ENCODE data around the gene PRSS27.

The PRSS27 gene

DNA sequence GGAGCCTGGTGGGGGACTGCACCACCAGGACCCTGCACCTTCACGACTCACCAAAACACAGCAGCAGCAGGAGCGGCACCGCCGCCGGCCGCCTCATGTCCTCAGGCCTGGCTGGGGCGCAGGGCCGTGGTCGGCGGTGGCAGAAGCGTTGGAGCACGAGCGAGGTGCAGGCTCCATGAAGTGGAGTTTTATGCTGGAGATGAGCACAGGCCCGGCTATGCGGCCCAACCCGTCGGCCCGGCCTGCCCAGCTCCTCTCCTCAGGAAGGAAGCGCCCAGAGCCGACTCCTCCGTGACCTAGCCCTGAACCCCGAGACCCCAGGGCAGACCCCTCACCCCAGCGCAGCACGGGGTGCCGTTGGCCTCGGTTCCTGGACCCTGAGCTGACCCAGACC, at the start of gene PRSS27:
TSS of gene PRSS27 (minus strand) at position 161 of the 394 bp plus-strand sequence. CDS start at position 97, 64 bp downstream.
- TF ChIP-seq, protein P1, sequence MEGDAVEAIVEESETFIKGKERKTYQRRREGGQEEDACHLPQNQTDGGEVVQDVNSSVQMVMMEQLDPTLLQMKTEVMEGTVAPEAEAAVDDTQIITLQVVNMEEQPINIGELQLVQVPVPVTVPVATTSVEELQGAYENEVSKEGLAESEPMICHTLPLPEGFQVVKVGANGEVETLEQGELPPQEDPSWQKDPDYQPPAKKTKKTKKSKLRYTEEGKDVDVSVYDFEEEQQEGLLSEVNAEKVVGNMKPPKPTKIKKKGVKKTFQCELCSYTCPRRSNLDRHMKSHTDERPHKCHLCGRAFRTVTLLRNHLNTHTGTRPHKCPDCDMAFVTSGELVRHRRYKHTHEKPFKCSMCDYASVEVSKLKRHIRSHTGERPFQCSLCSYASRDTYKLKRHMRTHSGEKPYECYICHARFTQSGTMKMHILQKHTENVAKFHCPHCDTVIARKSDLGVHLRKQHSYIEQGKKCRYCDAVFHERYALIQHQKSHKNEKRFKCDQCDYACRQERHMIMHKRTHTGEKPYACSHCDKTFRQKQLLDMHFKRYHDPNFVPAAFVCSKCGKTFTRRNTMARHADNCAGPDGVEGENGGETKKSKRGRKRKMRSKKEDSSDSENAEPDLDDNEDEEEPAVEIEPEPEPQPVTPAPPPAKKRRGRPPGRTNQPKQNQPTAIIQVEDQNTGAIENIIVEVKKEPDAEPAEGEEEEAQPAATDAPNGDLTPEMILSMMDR (IDR thresholded peaks at IDR 0.05; ENCODE audit: insufficient read depth, low read length, missing control alignments), result no peak
- peak within 1 kb of the TSS; percentile 64 for H3K4me3 ChIP-seq (ENCODE audit: low read depth, low read length)
- DNase-seq (ENCODE audit: low read depth, low spot score), result no peak
- CTCF ChIA-PET, result interaction anchor here (0.8 to 1.5 kb wide), 4 partner anchors 9 to 200 kb away, joined by 3 to 6 read pairs (median 4); no protein-coding TSS in a partner anchor
- POLR2A ChIA-PET, result interaction anchor here (0.7 to 1.1 kb wide), 2 partner anchors 9 to 38 kb away, joined by 3 to 4 read pairs; partner anchors contain the start of gene KCTD5

DNA sequence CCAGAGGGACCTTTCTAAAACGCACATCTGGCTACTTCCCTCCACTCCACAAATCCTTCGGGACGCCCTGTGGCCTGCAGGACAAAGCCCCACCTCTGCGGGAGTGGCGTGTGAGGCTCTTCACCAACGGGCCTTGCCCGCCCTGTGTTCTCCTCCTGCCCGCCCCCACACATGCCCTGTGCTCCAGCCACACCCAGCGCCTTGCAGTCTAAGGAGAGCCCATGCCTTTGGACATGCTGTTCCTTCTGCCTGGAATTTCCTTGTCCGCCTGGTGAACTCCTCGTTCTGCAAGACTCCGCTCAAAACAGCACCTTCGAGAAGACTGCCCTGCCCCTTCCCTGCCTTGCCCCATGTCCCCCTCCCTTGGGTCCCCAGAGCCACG, 49.6 kb upstream of the PRSS27 start:
- TF ChIP-seq, protein P1 (IDR thresholded peaks at IDR 0.05; ENCODE audit: insufficient read depth, low read length, missing control alignments), result no peak
- POLR2A ChIA-PET, result interaction anchor here (1.3 kb wide), 1 partner anchor 17 kb away, joined by 4 read pairs; the partner anchor contains the start of gene SRRM2
- CTCF ChIA-PET, result no interaction called here
- H3K4me3 ChIP-seq (ENCODE audit: low read depth, low read length), result no peak overlapping the region
- DNase-seq (ENCODE audit: low read depth, low spot score), result no peak

DNA sequence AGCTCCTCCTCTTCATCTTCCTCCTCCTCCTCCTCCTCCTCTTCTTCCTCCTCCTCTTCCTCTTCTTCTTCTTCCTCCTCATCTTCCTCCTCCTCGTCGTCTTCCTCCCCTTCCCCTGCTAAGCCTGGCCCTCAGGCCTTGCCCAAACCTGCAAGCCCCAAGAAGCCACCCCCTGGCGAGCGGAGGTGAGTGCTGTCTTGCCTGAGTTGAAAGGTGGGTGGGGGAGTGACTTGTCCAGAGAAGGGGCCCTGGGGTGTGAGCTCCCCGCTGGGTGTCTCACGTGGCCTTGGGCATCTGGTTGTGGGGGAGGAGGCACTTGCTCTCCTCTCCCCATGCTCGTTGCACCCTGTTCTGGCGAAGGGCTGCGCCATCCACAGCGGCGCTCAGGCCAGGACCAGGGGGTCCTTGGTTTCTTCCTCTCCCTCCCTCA, 49.1 kb upstream of the PRSS27 start:
- ChIA-PET POLR2A (no interaction called here), CTCF (interaction anchor here (1.7 to 2.6 kb wide), 2 partner anchors 10 to 99 kb away, joined by 7 to 12 read pairs; no protein-coding TSS in a partner anchor)
- no peak overlapping the region for H3K4me3 ChIP-seq (ENCODE audit: low read depth, low read length)
- TF ChIP-seq, protein P1 (IDR thresholded peaks at IDR 0.05; ENCODE audit: insufficient read depth, low read length, missing control alignments), result no peak
- no peak for DNase-seq (ENCODE audit: low read depth, low spot score)

DNA sequence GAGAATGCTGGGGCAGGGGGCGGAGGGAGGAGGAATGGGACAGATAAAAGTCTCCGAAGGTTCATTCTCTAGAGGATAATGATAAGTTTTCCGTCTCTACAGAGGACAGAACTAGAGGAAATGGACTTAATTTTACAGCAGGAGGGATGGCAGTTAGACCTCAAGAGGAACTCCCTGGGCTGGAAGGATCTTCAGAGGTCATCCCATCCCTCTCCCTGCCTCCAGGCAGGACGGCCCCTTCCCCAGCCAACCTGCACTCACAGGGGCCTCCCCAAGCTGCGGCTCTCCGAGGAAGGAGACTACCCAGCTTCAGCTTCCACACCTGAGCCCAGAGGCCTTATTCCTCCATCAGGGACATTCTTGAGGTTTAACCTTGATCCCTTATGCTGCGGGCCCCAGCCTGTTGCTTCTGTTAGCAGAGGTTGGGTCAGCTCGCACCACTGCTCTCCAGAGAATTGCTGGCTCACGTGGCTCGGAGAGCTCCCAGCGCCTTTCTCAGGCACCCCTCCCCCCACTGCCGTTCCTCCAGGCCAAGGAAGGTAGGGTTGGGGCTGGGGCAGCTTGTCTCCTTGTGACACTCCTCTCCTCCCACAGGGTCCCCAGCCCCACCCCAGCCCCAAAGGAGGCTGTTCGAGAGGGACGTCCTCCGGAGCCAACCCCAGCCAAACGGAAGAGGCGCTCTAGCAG, 48.5 kb upstream of the PRSS27 start:
- ChIA-PET CTCF (interaction anchor here (1.7 to 2.6 kb wide), 2 partner anchors 10 to 100 kb away, joined by 7 to 12 read pairs; no protein-coding TSS in a partner anchor), POLR2A (no interaction called here)
- no peak overlapping the region for H3K4me3 ChIP-seq (ENCODE audit: low read depth, low read length)
- DNase-seq (ENCODE audit: low read depth, low spot score), result no peak
- TF ChIP-seq, protein P1 (IDR thresholded peaks at IDR 0.05; ENCODE audit: insufficient read depth, low read length, missing control alignments), result no peak

DNA sequence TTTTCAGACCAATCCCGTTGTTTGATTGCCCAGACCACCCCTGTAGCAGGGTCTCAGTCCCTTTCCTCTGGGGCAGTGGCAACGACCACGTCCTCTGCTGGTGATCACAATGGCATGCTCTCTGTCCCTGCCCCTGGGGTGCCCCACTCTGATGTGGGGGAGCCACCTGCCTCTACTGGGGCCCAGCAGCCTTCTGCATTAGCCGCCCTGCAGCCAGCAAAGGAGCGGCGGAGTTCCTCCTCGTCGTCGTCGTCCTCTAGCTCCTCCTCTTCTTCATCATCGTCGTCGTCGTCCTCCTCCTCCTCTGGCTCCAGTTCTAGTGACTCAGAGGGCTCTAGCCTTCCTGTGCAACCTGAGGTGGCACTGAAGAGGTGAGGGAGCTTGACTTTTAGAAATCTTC, 47.9 kb upstream of the PRSS27 start:
- ChIA-PET POLR2A (no interaction called here), CTCF (interaction anchor here (0.6 to 2.6 kb wide), 3 partner anchors 9 to 100 kb away, joined by 3 to 12 read pairs (median 7); no protein-coding TSS in a partner anchor)
- TF ChIP-seq, protein P1 (IDR thresholded peaks at IDR 0.05; ENCODE audit: insufficient read depth, low read length, missing control alignments), result no peak
- DNase-seq (ENCODE audit: low read depth, low spot score), result no peak
- H3K4me3 ChIP-seq (ENCODE audit: low read depth, low read length), result no peak overlapping the region

DNA sequence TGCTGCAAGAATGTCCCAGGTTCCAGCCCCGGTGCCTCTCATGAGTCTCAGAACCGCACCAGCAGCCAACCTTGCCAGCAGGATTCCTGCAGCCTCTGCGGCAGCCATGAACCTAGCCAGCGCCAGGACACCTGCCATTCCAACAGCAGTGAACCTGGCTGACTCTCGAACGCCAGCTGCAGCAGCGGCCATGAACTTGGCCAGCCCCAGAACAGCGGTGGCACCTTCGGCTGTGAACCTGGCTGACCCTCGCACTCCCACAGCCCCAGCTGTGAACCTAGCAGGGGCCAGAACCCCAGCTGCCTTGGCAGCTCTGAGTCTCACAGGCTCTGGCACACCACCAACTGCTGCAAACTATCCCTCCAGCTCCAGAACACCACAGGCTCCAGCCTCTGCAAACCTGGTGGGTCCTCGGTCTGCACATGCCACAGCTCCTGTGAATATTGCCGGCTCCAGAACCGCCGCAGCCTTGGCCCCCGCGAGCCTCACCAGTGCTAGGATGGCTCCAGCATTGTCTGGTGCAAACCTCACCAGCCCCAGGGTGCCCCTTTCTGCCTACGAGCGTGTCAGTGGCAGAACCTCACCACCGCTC, 47.2 kb upstream of the PRSS27 start:
- no peak for DNase-seq (ENCODE audit: low read depth, low spot score)
- POLR2A ChIA-PET, result interaction anchor here (1.0 kb wide), 1 partner anchor 10 kb away, joined by 5 read pairs; no protein-coding TSS in a partner anchor
- CTCF ChIA-PET, result interaction anchor here (0.6 to 2.6 kb wide), 3 partner anchors 10 to 101 kb away, joined by 3 to 12 read pairs (median 3); no protein-coding TSS in a partner anchor
- TF ChIP-seq, protein P1 (IDR thresholded peaks at IDR 0.05; ENCODE audit: insufficient read depth, low read length, missing control alignments), result no peak
- H3K4me3 ChIP-seq (ENCODE audit: low read depth, low read length), result no peak overlapping the region

Data from AG04449 (cell line).